K562 (cell line): Measurements from ENCODE around the gene SYT17.

Experiments used
- ARID2 ChIP-seq: fragments of 450-650 bp; IDR thresholded peaks from 2 replicates; pipeline ENCODE4 v1.6.1; 2017; ENCODE audit warnings: antibody characterized with exemption, mild to moderate bottlenecking
- ATF7 ChIP-seq: fragments of 450-650 bp; IDR thresholded peaks from 2 replicates; pipeline ENCODE4 v1.7.1; 2014; ENCODE audit warnings: mild to moderate bottlenecking, moderate library complexity
- CBX8 ChIP-seq: fragments of 200-600 bp; sonication (generic); IDR thresholded peaks from 2 replicates; pipeline ENCODE4 v1.6.1; 2012; ENCODE audit warnings: borderline replicate concordance, mixed run types, low read depth, mild to moderate bottlenecking, moderate library complexity, mixed read lengths, low read length, control low read depth, inconsistent platforms; ENCODE audit not compliant: poor library complexity, severe bottlenecking; ENCODE audit errors: extremely low read depth
- MAFK ChIP-seq: IDR thresholded peaks from 2 replicates; pipeline ENCODE4 v1.6.1; 2011; ENCODE audit warnings: low read length, improper control_type of control experiment
- TCFL5 ChIP-seq: fragments of 250-450 bp; sonication (Bioruptor Pico); conservative IDR thresholded peaks from 2 replicates; pipeline ENCODE4 v1.6.1; 2021; ENCODE audit warnings: mild to moderate bottlenecking, moderate library complexity, matching md5 sums
- U2AF1 ChIP-seq: fragments of 200-400 bp; formaldehyde crosslinking; optimal IDR thresholded peaks from 2 replicates; pipeline ENCODE3; 2017; ENCODE audit warnings: mild to moderate bottlenecking, low read depth, low read length, moderate library complexity
- ZNF174 ChIP-seq: fragments of 250-450 bp; sonication (Bioruptor Pico); IDR thresholded peaks from 2 replicates; pipeline ENCODE4 v1.4.0; 2020; ENCODE audit warnings: mild to moderate bottlenecking
- ZNF253 ChIP-seq: fragments of 250-450 bp; sonication (Bioruptor Pico); conservative IDR thresholded peaks from 2 replicates; pipeline ENCODE4 v1.6.1; 2021; ENCODE audit warnings: mild to moderate bottlenecking
- TF ChIP-seq, protein P1 (sequence below), 2 experiments: fragments of 450-650 bp in 1 of 2; sonication (generic) in 1 of 2; formaldehyde crosslinking in 1 of 2; IDR thresholded peaks in 1 of 2; conservative IDR thresholded peaks in 1 of 2; 2 replicates each; pipeline versions ENCODE4 v1.6.1 to v1.8.1; 2016 to 2023; ENCODE audit warnings: mild to moderate bottlenecking in 2 of 2, moderate library complexity in 2 of 2, inconsistent platforms in 1 of 2, missing genetic modification reagents in 1 of 2

- no peak for TF ChIP-seq U2AF1
- no peak for TF ChIP-seq ZNF174 (CRISPR knock-in tag)
- TF ChIP-seq MAFK = no peak
- TF ChIP-seq ZNF253 (CRISPR knock-in tag) = no peak
- TF ChIP-seq TCFL5 (CRISPR knock-in tag) = no peak
- TF ChIP-seq, protein P1, sequence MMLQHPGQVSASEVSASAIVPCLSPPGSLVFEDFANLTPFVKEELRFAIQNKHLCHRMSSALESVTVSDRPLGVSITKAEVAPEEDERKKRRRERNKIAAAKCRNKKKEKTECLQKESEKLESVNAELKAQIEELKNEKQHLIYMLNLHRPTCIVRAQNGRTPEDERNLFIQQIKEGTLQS (IDR thresholded peaks at IDR 0.05) = no peak
- TF ChIP-seq, protein P1 (CRISPR knock-in tag; conservative IDR thresholded peaks at IDR 0.05) = no peak
- no peak for TF ChIP-seq ARID2
- no peak for TF ChIP-seq ATF7
- TF ChIP-seq CBX8 = no peak
Measured at GRCh38 chr16:19123535-19124178, 44.4 kb upstream of the SYT17 start.
